ENCODE data around the gene TREML2.

- TF ChIP-seq POLR2AphosphoS5 (IDR thresholded peaks at IDR 0.05): no peak
- TF ChIP-seq POLR2A (IDR thresholded peaks at IDR 0.05): no peak
Observed at GRCh38 chr6:41181566-41181965, 19.4 kb downstream of the TREML2 start.

All from stomach (tissue), 4 donors.